Astrocyte (in vitro differentiated cells and primary cell): ENCODE data around the gene BICRA. TPM values are rescaled to one million over a fixed set of nuclear protein-coding genes. Genes with fewer than 3 reads are reported as not detected.
A peak's percentile ranks its signal among the peaks of the same experiment; 100 is the strongest.
"Not testable (repeated sequence)": the region's sequence is repeated elsewhere in the genome, so short reads cannot be mapped to it uniquely, and the experiment has no call there.

Experiments used
- DNase-seq: peaks from one replicate; pipeline ENCODE4 v3.0.0-alpha.2; 2010; ENCODE audit warnings: low read depth
- FAIRE-seq: peaks from 2 replicates; lab custom pipeline; 2011; peaks lifted over from hg19 to GRCh38; lab: Jason Lieb, UNC
- H2AFZ ChIP-seq: 2 replicates; pipeline ENCODE4 v1.6.0; 2012; ENCODE audit warnings: low read depth, low read length, inconsistent platforms
- H3K27ac ChIP-seq: 2 replicates; pipeline ENCODE4 v1.5.1; 2011; ENCODE audit warnings: low read depth, low read length, inconsistent platforms
- H3K27me3 ChIP-seq: 2 replicates; pipeline ENCODE4 v1.6.0; 2011; ENCODE audit warnings: low read length, inconsistent platforms; ENCODE audit not compliant: insufficient read depth
- H3K36me3 ChIP-seq: 2 replicates; pipeline ENCODE4 v1.5.1; 2011; ENCODE audit warnings: low read length, inconsistent platforms; ENCODE audit not compliant: insufficient read depth
- H3K4me1 ChIP-seq: 2 replicates; pipeline ENCODE4 v1.5.1; 2011; ENCODE audit warnings: low read length, inconsistent platforms; ENCODE audit not compliant: insufficient read depth
- H3K4me2 ChIP-seq: 2 replicates; pipeline ENCODE4 v1.6.0; 2012; ENCODE audit warnings: low read length, inconsistent platforms
- H3K4me3 ChIP-seq: 2 replicates; pipeline ENCODE4 v1.5.1; 2011; ENCODE audit warnings: low read depth, mild to moderate bottlenecking, low read length, inconsistent platforms; ENCODE audit not compliant: insufficient read depth
- H3K79me2 ChIP-seq: 2 replicates; pipeline ENCODE4 v1.6.0; 2012; ENCODE audit warnings: mild to moderate bottlenecking, low read length, inconsistent platforms; ENCODE audit not compliant: insufficient read depth
- H3K9ac ChIP-seq: 2 replicates; pipeline ENCODE4 v1.6.0; 2012; ENCODE audit warnings: mild to moderate bottlenecking, low read length, inconsistent platforms
- H3K9me3 ChIP-seq: 2 replicates; pipeline ENCODE4 v1.5.1; 2012; ENCODE audit warnings: low read depth, mild to moderate bottlenecking, low read length, inconsistent platforms; ENCODE audit not compliant: insufficient read depth
- H4K20me1 ChIP-seq: 2 replicates; pipeline ENCODE4 v1.6.0; 2012; ENCODE audit warnings: low read length, inconsistent platforms; ENCODE audit not compliant: insufficient read depth
- H3K27ac Mint-ChIP-seq: one replicate; pipeline ENCODE4 v1.8.0; 2021; ENCODE audit warnings: mild to moderate bottlenecking, mixed read lengths; ENCODE audit not compliant: unreplicated experiment
- H3K27me3 Mint-ChIP-seq: one replicate; pipeline ENCODE4 v1.8.0; 2021; ENCODE audit warnings: low read depth, mixed read lengths; ENCODE audit not compliant: unreplicated experiment
- H3K36me3 Mint-ChIP-seq: one replicate; pipeline ENCODE4 v1.8.0; 2021; ENCODE audit warnings: low read depth, mixed read lengths; ENCODE audit not compliant: unreplicated experiment
- H3K4me1 Mint-ChIP-seq: one replicate; pipeline ENCODE4 v1.8.0; 2021; ENCODE audit warnings: low read depth, mixed read lengths; ENCODE audit not compliant: unreplicated experiment
- H3K4me3 Mint-ChIP-seq: one replicate; pipeline ENCODE4 v1.8.0; 2021; ENCODE audit warnings: mild to moderate bottlenecking, moderate library complexity, mixed read lengths; ENCODE audit not compliant: unreplicated experiment
- H3K9me3 Mint-ChIP-seq: one replicate; pipeline ENCODE4 v1.8.0; 2021; ENCODE audit warnings: mild to moderate bottlenecking, mixed read lengths; ENCODE audit not compliant: unreplicated experiment
- EZH2 ChIP-seq: IDR thresholded peaks from 2 replicates; pipeline ENCODE4 v1.6.1; 2012; ENCODE audit warnings: mild to moderate bottlenecking, low read length, inconsistent platforms; ENCODE audit not compliant: insufficient read depth
- total RNA-seq: library from RNA; stranded (reverse); gene quantifications from 2 replicates; pipeline ENCODE4 v1.2.1, GENCODE V29; 2021
- TF ChIP-seq, protein P1 (sequence below): IDR thresholded peaks from 2 replicates; pipeline ENCODE4 v1.5.1; 2011; ENCODE audit warnings: low read depth, mild to moderate bottlenecking, inconsistent platforms, low read length, moderate library complexity; ENCODE audit not compliant: insufficient read depth

The BICRA gene
- total RNA-seq, 1 donor from 2014 or later, result 20.7 TPM

DNA sequence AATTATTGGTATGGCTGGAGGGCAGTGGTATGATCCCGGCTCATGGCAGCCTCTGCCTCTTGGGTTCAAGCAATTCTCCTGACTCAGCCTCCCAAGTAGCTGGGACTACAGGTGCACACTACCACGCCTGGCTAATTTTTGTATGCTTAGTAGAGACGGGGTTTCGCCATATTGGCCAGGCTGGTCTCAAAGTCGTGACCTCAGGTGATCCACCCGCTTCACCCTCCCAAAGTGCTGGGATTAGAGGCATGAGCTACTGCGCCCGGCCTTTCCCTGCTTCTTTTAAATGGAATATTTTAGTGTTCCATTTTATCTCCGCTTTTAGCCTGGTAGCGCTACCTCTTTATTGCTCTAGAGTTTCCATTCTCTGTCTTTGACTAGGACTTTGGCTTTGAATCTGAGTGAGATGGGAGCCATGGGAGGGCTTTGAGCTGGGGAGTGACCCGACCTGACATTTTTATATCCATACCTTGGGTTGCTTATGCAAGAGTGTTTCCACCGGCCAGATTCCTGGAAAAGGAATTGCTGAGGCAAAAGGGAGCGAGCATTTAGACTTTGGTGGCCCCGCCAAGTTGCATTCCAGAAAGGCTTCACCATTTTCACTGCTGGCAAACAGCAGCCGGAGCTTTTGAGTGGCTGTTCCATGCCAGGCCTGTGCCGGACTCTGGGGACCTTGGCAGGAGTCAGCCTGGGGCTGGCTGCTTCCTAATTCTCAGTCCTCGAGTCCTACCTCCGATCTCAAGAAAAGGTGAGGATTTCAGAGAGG is 22.9 kb downstream of the BICRA start:
- H3K27ac ChIP-seq, result no peak overlapping the region
- TF ChIP-seq EZH2, result no peak
- TF ChIP-seq, protein P1, sequence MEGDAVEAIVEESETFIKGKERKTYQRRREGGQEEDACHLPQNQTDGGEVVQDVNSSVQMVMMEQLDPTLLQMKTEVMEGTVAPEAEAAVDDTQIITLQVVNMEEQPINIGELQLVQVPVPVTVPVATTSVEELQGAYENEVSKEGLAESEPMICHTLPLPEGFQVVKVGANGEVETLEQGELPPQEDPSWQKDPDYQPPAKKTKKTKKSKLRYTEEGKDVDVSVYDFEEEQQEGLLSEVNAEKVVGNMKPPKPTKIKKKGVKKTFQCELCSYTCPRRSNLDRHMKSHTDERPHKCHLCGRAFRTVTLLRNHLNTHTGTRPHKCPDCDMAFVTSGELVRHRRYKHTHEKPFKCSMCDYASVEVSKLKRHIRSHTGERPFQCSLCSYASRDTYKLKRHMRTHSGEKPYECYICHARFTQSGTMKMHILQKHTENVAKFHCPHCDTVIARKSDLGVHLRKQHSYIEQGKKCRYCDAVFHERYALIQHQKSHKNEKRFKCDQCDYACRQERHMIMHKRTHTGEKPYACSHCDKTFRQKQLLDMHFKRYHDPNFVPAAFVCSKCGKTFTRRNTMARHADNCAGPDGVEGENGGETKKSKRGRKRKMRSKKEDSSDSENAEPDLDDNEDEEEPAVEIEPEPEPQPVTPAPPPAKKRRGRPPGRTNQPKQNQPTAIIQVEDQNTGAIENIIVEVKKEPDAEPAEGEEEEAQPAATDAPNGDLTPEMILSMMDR, result no peak
- no peak overlapping the region for H3K9ac ChIP-seq
- H4K20me1 ChIP-seq, result peaks cover 89% of the 10 kb centered on the region
- H3K4me1 ChIP-seq, result no peaks in the 10 kb centered on the region
- H3K79me2 ChIP-seq, result peaks cover 92% of the 10 kb centered on the region
- Mint-ChIP-seq H3K27me3 (no peaks in the 10 kb centered on the region), H3K4me1 (peaks cover 6% of the 10 kb centered on the region), H3K36me3 (peaks cover 10% of the 10 kb centered on the region), H3K4me3 (no peak overlapping the region), H3K27ac (peak overlapping the region; percentile 41), H3K9me3 (no peaks in the 10 kb centered on the region)
- no peaks in the 10 kb centered on the region for H3K9me3 ChIP-seq
- no peaks in the 10 kb centered on the region for H3K36me3 ChIP-seq
- H3K4me2 ChIP-seq, result no peak overlapping the region
- no peak overlapping the region for H3K4me3 ChIP-seq
- FAIRE-seq (no peak), DNase-seq (no peak)
- no peaks in the 10 kb centered on the region for H3K27me3 ChIP-seq
- H2AFZ ChIP-seq, result no peak overlapping the region

GRCh38 chr19:47633517-47633916 is 24.6 kb downstream of the BICRA start:
- H3K4me2 ChIP-seq, result no peak overlapping the region
- no peak overlapping the region for H3K27ac ChIP-seq
- H3K79me2 ChIP-seq, result peaks cover 88% of the 10 kb centered on the region
- H4K20me1 ChIP-seq, result peaks cover 87% of the 10 kb centered on the region
- DNase-seq (no peak), FAIRE-seq (no peak)
- no peak overlapping the region for H3K9ac ChIP-seq
- H3K9me3 ChIP-seq, result no peaks in the 10 kb centered on the region
- TF ChIP-seq, protein P1, result no peak
- TF ChIP-seq EZH2, result no peak
- Mint-ChIP-seq H3K27ac (no peak overlapping the region), H3K36me3 (peaks cover 11% of the 10 kb centered on the region), H3K9me3 (no peaks in the 10 kb centered on the region), H3K4me3 (no peak overlapping the region), H3K27me3 (no peaks in the 10 kb centered on the region), H3K4me1 (peaks cover 12% of the 10 kb centered on the region)
- no peak overlapping the region for H2AFZ ChIP-seq
- no peak overlapping the region for H3K4me3 ChIP-seq
- no peaks in the 10 kb centered on the region for H3K36me3 ChIP-seq
- no peaks in the 10 kb centered on the region for H3K27me3 ChIP-seq
- H3K4me1 ChIP-seq, result no peaks in the 10 kb centered on the region

- no peak for TF ChIP-seq EZH2
- TF ChIP-seq, protein P1, result no peak
- H3K9me3 Mint-ChIP-seq, result no peaks in the 10 kb centered on the region
- H3K27ac ChIP-seq, result no peak overlapping the region
- H4K20me1 ChIP-seq, result peaks cover 87% of the 10 kb centered on the region
- H3K4me1 Mint-ChIP-seq, result peaks cover 13% of the 10 kb centered on the region
- no peaks in the 10 kb centered on the region for H3K27me3 Mint-ChIP-seq
- peaks cover 93% of the 10 kb centered on the region for H3K79me2 ChIP-seq
- H3K27ac Mint-ChIP-seq, result no peak overlapping the region
- no peak overlapping the region for H3K4me3 ChIP-seq
- FAIRE-seq (no peak), DNase-seq (no peak)
- H2AFZ ChIP-seq, result no peak overlapping the region
- H3K9ac ChIP-seq, result no peak overlapping the region
- no peaks in the 10 kb centered on the region for H3K4me1 ChIP-seq
- H3K4me3 Mint-ChIP-seq, result no peak overlapping the region
- H3K36me3 ChIP-seq, result no peaks in the 10 kb centered on the region
- peaks cover 11% of the 10 kb centered on the region for H3K36me3 Mint-ChIP-seq
- no peaks in the 10 kb centered on the region for H3K9me3 ChIP-seq
- H3K4me2 ChIP-seq, result no peak overlapping the region
- H3K27me3 ChIP-seq, result no peaks in the 10 kb centered on the region
Observed at GRCh38 chr19:47633996-47634395, 25.1 kb downstream of the BICRA start.

DNA sequence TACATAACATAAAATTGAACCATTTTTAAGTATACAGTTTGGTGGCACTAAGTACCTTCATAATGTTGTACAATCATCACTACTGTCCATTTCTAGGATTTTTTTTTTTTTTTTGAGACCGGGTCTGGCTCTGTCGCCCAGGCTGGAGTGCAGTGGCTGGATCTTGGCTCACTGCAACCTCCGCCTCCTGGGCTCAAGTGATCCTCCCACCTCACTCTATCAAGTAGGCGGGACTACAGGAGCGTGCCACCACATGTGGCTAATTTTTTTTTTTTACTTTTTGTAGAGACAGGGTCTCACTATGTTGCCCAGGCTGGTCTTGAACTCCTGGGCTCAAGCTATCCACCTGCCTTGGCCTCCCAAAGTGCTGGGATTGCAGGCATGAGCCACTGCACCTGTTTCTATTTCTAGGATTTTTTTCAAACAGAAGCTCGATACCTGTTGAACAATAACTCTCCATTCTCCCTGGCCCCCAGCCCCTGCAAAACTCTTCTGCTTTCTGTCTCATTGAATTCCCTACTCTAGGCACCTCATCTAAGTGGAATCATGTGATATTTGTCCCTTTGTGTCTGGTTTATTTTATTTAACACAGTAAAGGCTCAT is 26.3 kb downstream of the BICRA start:
- H2AFZ ChIP-seq, H3K27me3 ChIP-seq, H3K9me3 ChIP-seq, FAIRE-seq, DNase-seq, H3K4me3 ChIP-seq, H3K9me3 Mint-ChIP-seq, H3K27me3 Mint-ChIP-seq, H3K4me1 ChIP-seq, H3K27ac Mint-ChIP-seq, H3K4me2 ChIP-seq, H3K9ac ChIP-seq, H3K27ac ChIP-seq, H3K36me3 ChIP-seq, H3K4me3 Mint-ChIP-seq: not testable (repeated sequence)
- Histone ChIP-seq H3K79me2 (peaks cover 92% of the 10 kb centered on the region), H4K20me1 (peaks cover 84% of the 10 kb centered on the region)
- H3K4me1 Mint-ChIP-seq, result peaks cover 13% of the 10 kb centered on the region
- peaks cover 11% of the 10 kb centered on the region for H3K36me3 Mint-ChIP-seq
